SU-DHL-6 (cell line): Measurements from ENCODE around the gene PLK1.

Experiments
- H2AFZ ChIP-seq: fragments of 200-600 bp; sonication (generic); 2 replicates; pipeline ENCODE4 v1.6.1; 2014; ENCODE audit warnings: low read depth, mild to moderate bottlenecking, moderate library complexity, mixed read lengths, antibody characterized with exemption, low read length; ENCODE audit not compliant: severe bottlenecking
- H3F3A ChIP-seq: fragments of 200-600 bp; shearing (Covaris generic); 2 replicates; pipeline ENCODE4 v1.6.0; 2016; ENCODE audit warnings: antibody characterized with exemption, mild to moderate bottlenecking; ENCODE audit not compliant: insufficient read depth
- H3K27ac ChIP-seq: fragments of 200-600 bp; sonication (generic); 2 replicates; pipeline ENCODE4 v1.5.1; 2016; ENCODE audit warnings: low read depth, mild to moderate bottlenecking, low read length, moderate library complexity, mixed read lengths
- H3K27me3 ChIP-seq: fragments of 200-600 bp; sonication (generic), shearing (Covaris generic); 2 replicates; pipeline ENCODE4 v1.6.0; 2014; ENCODE audit warnings: mild to moderate bottlenecking, low read length
- H3K36me3 ChIP-seq: fragments of 200-600 bp; sonication (generic); 2 replicates; pipeline ENCODE4 v1.6.1; 2014; ENCODE audit warnings: mild to moderate bottlenecking, low read length, mixed read lengths
- H3K4me2 ChIP-seq: fragments of 300-600, 200-600 bp; shearing (Covaris generic), sonication (generic); 2 replicates; pipeline ENCODE4 v1.6.0; 2014; ENCODE audit warnings: low read length, low read depth, mild to moderate bottlenecking; ENCODE audit not compliant: poor library complexity, severe bottlenecking
- H3K4me3 ChIP-seq: fragments of 200-600 bp; sonication (generic); 2 replicates; pipeline ENCODE4 v1.5.1; 2014; ENCODE audit warnings: antibody characterized with exemption, low read length, mild to moderate bottlenecking, mixed read lengths; ENCODE audit not compliant: insufficient read depth, poor library complexity, severe bottlenecking
- H3K79me2 ChIP-seq: fragments of 200-600 bp; sonication (generic); 2 replicates; pipeline ENCODE4 v1.6.1; 2014; ENCODE audit warnings: mild to moderate bottlenecking, low read length, moderate library complexity; ENCODE audit not compliant: insufficient read depth
- H3K9ac ChIP-seq: fragments of 200-600 bp; sonication (generic); 2 replicates; pipeline ENCODE4 v1.7.0; 2014; ENCODE audit warnings: mild to moderate bottlenecking, low read length
- H3K9me2 ChIP-seq: fragments of 200-600 bp; sonication (generic); replicated peaks from 2 replicates; pipeline ENCODE4 v1.6.1; 2014; ENCODE audit warnings: low read length; ENCODE audit not compliant: insufficient read depth
- H3K9me3 ChIP-seq: fragments of 200-600 bp; sonication (generic); 2 replicates; pipeline ENCODE4 v1.6.1; 2014; ENCODE audit warnings: low read length, mixed read lengths; ENCODE audit not compliant: insufficient read depth
- H4K20me1 ChIP-seq: fragments of 200-600 bp; sonication (generic); 2 replicates; pipeline ENCODE4 v1.6.1; 2014; ENCODE audit warnings: low read depth, mild to moderate bottlenecking, antibody characterized with exemption, low read length, moderate library complexity, mixed read lengths
- CTCF ChIP-seq: fragments of 200-600 bp; sonication (generic); IDR thresholded peaks from one replicate; pipeline ENCODE4 v1.5.1; 2017; ENCODE audit warnings: antibody characterized with exemption, mild to moderate bottlenecking, low read length, moderate library complexity; ENCODE audit not compliant: insufficient read depth, poor library complexity, severe bottlenecking
- EZH2phosphoT487 ChIP-seq: fragments of 200-600 bp; sonication (generic), shearing (Covaris generic); conservative IDR thresholded peaks from 2 replicates; pipeline ENCODE4 v1.6.1; 2018; ENCODE audit warnings: mild to moderate bottlenecking, antibody characterized with exemption, low read length, moderate library complexity, mixed read lengths

The PLK1 gene

DNA sequence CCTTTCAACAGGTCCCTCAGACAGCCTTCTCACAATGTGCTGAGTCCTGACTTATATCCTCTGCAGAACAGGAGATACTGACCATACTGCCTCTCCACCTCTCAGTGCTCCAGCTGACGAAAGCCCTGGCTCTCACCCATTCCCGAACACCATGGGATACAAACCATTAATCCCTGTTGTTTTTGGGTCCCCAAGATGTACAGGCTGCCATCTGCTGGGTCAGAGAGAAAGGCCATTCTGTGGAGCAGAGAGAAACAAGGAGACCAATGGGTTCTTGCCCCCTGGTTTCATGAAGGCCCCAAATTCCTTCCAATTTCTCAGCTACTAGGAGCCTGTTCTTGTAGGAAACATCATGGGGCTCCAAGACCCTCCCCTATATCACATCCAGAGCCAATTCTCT is 31.3 kb downstream of the PLK1 start:
- Histone ChIP-seq H3K9me3 (no peaks in the 10 kb centered on the region; the same call in 1 of the 2 replicates), H3K4me2 (no peak overlapping the region), H3K79me2 (no peaks in the 10 kb centered on the region), H3K36me3 (no peaks in the 10 kb centered on the region), H3K9ac (no peak overlapping the region), H3K27me3 (no peaks in the 10 kb centered on the region), H4K20me1 (no peaks in the 10 kb centered on the region), H3F3A (no peaks in the 10 kb centered on the region), H3K27ac (no peak overlapping the region), H3K4me3 (no peak overlapping the region), H3K9me2 (no peaks in the 10 kb centered on the region), H2AFZ (no peak overlapping the region)
- no peak for TF ChIP-seq CTCF
- no peak for TF ChIP-seq EZH2phosphoT487

DNA sequence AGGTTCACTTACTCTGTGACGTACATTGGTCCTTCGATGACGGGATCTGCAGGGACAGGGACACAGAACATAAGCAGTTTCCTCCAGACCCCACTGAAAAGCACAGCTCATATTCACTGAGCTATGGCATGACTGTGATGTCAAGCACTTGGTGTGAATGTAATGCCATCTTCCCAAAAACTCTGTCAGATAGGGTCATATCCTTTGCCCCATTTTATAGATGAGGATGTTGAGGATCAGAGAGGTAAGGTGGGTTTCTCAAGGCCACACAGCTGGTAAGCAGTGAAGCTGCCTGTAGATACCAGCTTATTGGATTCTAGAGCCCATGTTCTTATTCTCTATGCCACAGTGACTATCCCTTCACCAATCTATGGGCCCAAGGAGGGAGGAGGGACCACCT is 31.8 kb downstream of the PLK1 start:
- TF ChIP-seq CTCF (no peak), EZH2phosphoT487 (no peak)
- no peaks in the 10 kb centered on the region for H3K36me3 ChIP-seq
- H4K20me1 ChIP-seq: no peaks in the 10 kb centered on the region

GRCh38 chr16:23711785-23712184 is 33.1 kb downstream of the PLK1 start:
- H3K9ac ChIP-seq: no peak overlapping the region
- H3K27ac ChIP-seq: no peak overlapping the region
- H3K36me3 ChIP-seq: no peaks in the 10 kb centered on the region
- H3K4me3 ChIP-seq: no peak overlapping the region
- H4K20me1 ChIP-seq: no peaks in the 10 kb centered on the region
- no peak overlapping the region for H2AFZ ChIP-seq
- no peaks in the 10 kb centered on the region for H3K9me2 ChIP-seq
- no peaks in the 10 kb centered on the region for H3K79me2 ChIP-seq
- no peak overlapping the region for H3K4me2 ChIP-seq
- no peaks in the 10 kb centered on the region for H3K27me3 ChIP-seq
- no peaks in the 10 kb centered on the region for H3F3A ChIP-seq
- TF ChIP-seq EZH2phosphoT487: no peak
- TF ChIP-seq CTCF: no peak
- no peaks in the 10 kb centered on the region; the same call in 1 of the 2 replicates for H3K9me3 ChIP-seq

More for the DNA sequence above, 31.8 kb downstream of the PLK1 start:
- Histone ChIP-seq H3K9me2 (no peaks in the 10 kb centered on the region), H3K27me3 (no peaks in the 10 kb centered on the region), H3K27ac (no peak overlapping the region), H3K9me3 (no peaks in the 10 kb centered on the region; the same call in 1 of the 2 replicates), H3K4me3 (no peak overlapping the region), H3K9ac (no peak overlapping the region), H2AFZ (no peak overlapping the region), H3K4me2 (no peak overlapping the region), H3K79me2 (no peaks in the 10 kb centered on the region), H3F3A (no peaks in the 10 kb centered on the region)
